ENCODE results near the gene THAP11.

DNA sequence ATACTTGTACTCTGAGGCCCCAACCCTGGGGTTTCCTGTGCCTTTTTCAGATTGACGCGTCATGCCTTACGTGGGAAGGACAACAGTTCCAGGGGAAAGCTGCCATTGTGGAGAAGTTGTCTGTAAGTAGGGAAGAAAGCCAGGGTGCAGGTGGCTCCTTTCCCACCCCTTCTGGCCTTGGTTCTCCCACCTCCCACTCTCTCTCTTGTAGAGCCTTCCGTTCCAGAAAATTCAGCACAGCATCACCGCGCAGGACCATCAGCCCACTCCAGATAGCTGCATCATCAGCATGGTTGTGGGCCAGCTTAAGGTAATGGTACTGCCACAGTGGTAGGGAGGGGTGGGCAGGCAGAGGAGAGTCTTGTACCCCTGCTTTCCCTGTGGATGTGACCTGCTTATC is 26.2 kb downstream of the THAP11 start:
- TF ChIP-seq POLR2A (IDR thresholded peaks at IDR 0.05), result peak in 1 of 3 donors; percentile 19
- TF ChIP-seq, protein P1, sequence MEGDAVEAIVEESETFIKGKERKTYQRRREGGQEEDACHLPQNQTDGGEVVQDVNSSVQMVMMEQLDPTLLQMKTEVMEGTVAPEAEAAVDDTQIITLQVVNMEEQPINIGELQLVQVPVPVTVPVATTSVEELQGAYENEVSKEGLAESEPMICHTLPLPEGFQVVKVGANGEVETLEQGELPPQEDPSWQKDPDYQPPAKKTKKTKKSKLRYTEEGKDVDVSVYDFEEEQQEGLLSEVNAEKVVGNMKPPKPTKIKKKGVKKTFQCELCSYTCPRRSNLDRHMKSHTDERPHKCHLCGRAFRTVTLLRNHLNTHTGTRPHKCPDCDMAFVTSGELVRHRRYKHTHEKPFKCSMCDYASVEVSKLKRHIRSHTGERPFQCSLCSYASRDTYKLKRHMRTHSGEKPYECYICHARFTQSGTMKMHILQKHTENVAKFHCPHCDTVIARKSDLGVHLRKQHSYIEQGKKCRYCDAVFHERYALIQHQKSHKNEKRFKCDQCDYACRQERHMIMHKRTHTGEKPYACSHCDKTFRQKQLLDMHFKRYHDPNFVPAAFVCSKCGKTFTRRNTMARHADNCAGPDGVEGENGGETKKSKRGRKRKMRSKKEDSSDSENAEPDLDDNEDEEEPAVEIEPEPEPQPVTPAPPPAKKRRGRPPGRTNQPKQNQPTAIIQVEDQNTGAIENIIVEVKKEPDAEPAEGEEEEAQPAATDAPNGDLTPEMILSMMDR (IDR thresholded peaks at IDR 0.05), result no peak
